ENCODE data around the gene ZNF507. TPM values are rescaled to one million over a fixed set of nuclear protein-coding genes. Genes with fewer than 3 reads are reported as not detected.

ZNF507 gene
- total RNA-seq, 4 donors from 2014 or later = 12.2 to 29.6 (median 16.1) TPM

- TF ChIP-seq, protein P1, sequence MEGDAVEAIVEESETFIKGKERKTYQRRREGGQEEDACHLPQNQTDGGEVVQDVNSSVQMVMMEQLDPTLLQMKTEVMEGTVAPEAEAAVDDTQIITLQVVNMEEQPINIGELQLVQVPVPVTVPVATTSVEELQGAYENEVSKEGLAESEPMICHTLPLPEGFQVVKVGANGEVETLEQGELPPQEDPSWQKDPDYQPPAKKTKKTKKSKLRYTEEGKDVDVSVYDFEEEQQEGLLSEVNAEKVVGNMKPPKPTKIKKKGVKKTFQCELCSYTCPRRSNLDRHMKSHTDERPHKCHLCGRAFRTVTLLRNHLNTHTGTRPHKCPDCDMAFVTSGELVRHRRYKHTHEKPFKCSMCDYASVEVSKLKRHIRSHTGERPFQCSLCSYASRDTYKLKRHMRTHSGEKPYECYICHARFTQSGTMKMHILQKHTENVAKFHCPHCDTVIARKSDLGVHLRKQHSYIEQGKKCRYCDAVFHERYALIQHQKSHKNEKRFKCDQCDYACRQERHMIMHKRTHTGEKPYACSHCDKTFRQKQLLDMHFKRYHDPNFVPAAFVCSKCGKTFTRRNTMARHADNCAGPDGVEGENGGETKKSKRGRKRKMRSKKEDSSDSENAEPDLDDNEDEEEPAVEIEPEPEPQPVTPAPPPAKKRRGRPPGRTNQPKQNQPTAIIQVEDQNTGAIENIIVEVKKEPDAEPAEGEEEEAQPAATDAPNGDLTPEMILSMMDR (IDR thresholded peaks at IDR 0.05) = no peak
- DNase-seq (ENCODE audit: low spot score) (no peak), ATAC-seq (ENCODE audit: low FRiP score) (no peak)
Measured at GRCh38 chr19:32357720-32358119, 12.3 kb downstream of the ZNF507 start.

DNA sequence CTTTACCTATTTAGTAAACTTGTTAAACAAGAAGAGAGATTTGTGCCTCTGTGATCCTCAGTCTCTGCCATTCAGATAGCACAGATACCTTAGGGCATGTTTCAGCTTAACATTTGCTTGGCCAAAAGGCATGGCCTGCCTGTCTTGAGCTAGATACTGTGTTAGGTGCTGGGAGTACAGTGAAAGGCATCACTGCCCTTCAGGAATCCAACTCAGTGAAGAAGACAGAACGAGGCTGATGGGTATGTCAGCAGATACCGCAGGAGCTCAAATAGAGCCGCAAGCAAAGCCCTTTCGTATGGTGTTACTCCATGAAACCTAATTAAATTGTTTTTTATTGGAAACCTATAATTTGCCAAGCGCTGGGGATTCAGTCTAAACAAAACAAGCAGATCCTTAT lies 12.9 kb downstream of the ZNF507 start:
- TF ChIP-seq, protein P1 (IDR thresholded peaks at IDR 0.05) = no peak
- no peak for ATAC-seq (ENCODE audit: low FRiP score)
- no peak for DNase-seq (ENCODE audit: low spot score)

DNA sequence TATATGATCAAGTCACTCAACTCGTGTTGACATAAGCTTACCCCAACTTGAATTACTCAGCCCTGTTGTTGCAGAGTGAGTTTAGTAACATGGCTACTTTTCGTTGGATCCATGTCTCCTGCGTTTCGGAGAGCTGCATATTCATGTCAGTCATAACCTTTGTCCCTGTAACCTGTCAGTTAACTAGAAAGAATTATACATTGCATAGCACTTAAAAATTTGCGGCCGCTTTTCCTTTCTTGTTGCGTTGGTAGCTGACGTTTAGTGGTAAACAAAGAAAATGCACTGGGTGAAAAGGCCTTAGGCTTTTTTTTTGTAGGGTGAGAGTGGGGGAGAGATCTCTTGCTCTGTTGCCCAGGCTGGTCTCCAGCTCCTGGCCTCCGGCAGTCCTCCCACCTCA lies 14.2 kb downstream of the ZNF507 start:
- no peak for DNase-seq (ENCODE audit: low spot score)
- TF ChIP-seq, protein P1 (IDR thresholded peaks at IDR 0.05) = no peak
- ATAC-seq (ENCODE audit: low FRiP score) = no peak

DNA sequence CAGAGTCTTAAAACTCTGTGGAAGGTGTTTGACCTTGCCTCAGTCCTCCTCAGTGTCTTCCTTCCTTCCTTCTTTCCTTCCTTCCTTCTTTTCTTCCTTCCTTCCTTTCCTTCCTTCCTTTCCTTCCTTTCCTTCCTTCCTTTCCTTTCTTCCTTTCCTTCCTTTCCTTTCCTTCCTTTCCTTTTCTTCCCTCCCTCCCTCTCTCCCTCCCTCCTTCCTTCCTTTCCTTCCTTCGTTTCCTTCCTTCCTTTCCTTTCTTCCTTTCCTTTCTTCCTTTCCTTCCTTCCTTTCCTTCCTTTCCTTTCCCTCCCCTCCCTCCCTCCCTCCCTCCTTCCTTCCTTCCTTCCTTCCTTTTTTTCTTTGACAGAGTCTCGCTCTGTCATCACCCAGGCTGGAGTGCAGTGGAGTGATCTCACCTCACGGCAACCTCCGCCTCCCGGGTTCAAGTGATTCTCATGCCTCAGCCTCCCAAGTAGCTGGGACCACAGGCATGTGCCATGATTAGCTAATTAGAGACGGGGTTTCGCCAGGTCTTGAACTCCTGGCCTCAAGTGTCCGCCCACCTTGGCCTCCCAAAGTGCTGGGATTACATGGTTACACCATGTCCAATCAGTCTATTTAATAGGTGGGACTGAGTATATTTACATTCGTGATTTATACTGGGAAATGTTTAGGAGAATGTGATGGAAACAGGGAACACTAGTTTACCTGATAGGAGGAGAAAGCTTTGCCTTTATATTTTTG lies 16.3 kb downstream of the ZNF507 start:
- DNase-seq (ENCODE audit: low spot score) (no peak), ATAC-seq (ENCODE audit: low FRiP score) (no peak)
- TF ChIP-seq, protein P1 (IDR thresholded peaks at IDR 0.05) = no peak

DNA sequence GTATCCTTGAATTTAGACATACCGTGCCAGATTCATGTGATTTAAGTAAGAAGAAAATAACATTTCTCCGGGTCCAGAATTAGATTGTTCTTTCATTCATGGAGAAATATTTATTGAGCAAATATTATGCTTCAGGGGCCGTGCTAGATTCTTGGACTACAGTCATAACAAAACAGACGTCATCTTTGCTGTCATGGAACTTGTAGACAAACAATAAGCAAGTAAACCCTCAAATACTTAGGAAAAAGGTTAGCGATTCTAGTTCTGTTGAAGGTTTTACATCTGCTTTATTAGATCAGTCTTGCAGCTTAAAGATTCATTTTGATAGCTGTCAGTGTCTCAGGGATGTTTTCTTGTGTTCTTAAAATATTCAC lies 16.9 kb downstream of the ZNF507 start:
- DNase-seq (ENCODE audit: low spot score) = no peak
- TF ChIP-seq, protein P1 (IDR thresholded peaks at IDR 0.05) = no peak
- no peak for ATAC-seq (ENCODE audit: low FRiP score)

- ATAC-seq (ENCODE audit: low FRiP score) (peak; percentile 54), DNase-seq (ENCODE audit: low spot score) (no peak)
- TF ChIP-seq, protein P1 (IDR thresholded peaks at IDR 0.05) = no peak
Measured at GRCh38 chr19:32363175-32363574, 17.8 kb downstream of the ZNF507 start.

DNA sequence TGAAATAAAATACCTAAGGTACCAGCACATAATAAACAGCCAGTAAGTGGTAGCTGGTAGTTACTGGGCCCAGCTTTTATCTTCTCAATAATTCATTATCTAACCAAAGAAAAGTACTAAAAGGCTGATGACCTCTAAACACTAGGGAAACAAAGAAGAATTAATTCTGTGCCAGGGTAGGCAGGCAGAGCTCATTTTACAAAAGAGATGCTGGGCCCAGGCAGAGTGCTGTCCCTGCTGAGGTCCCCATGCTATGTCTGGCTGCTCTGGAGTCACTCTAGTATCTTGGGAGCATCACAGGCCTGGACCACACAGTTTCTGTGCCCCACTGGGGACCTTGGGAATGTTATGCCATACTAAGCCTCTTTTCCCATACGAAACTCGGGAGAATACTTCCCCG lies 18.2 kb downstream of the ZNF507 start:
- no peak for DNase-seq (ENCODE audit: low spot score)
- no peak for ATAC-seq (ENCODE audit: low FRiP score)
- TF ChIP-seq, protein P1 (IDR thresholded peaks at IDR 0.05) = no peak

All from omental fat pad (tissue), 4 donors.